ENCODE data around the gene EXD2. TPM values are rescaled to one million over a fixed set of nuclear protein-coding genes. Genes with fewer than 3 reads are reported as not detected.

The EXD2 gene
- total and polyA plus RNA-seq, 11 donors, result 7.2 to 20.9 (median 16.1) TPM

DNA sequence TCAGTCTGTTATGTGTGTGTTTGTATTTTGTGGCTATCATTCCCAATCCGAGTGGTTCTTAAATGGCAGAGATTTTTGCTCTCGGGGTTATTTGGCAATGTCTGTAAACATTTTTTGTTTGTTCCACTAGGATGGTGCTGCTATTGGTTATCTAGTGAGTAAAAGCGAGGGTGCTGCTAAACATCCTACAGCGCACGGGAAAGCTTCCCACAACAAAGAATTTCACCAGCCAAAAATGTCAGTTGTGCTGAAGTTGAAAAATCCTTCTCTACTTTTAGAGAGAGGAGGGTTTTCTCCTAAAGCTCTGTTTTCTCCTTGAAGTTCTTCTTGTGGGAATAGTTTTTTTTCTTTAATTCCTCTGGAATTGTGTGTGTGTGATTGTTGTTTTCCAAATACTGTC lies 2.4 kb downstream of the EXD2 start:
- H3K9me3 ChIP-seq, result no peaks in the 10 kb centered on the region
- no peak overlapping the region for H3K27ac ChIP-seq
- H3K4me3 ChIP-seq, result no peak overlapping the region
- no peaks in the 10 kb centered on the region for H3K36me3 ChIP-seq
- TF ChIP-seq POLR2A (IDR thresholded peaks at IDR 0.05), result no peak
- TF ChIP-seq, protein P1, sequence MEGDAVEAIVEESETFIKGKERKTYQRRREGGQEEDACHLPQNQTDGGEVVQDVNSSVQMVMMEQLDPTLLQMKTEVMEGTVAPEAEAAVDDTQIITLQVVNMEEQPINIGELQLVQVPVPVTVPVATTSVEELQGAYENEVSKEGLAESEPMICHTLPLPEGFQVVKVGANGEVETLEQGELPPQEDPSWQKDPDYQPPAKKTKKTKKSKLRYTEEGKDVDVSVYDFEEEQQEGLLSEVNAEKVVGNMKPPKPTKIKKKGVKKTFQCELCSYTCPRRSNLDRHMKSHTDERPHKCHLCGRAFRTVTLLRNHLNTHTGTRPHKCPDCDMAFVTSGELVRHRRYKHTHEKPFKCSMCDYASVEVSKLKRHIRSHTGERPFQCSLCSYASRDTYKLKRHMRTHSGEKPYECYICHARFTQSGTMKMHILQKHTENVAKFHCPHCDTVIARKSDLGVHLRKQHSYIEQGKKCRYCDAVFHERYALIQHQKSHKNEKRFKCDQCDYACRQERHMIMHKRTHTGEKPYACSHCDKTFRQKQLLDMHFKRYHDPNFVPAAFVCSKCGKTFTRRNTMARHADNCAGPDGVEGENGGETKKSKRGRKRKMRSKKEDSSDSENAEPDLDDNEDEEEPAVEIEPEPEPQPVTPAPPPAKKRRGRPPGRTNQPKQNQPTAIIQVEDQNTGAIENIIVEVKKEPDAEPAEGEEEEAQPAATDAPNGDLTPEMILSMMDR (IDR thresholded peaks at IDR 0.05), result no peak
- peaks cover 0 to 12% (median 6%) of the 10 kb centered on the region in 12 donors for H3K4me1 ChIP-seq
- H3K27me3 ChIP-seq, result no peaks in the 10 kb centered on the region
- intact Hi-C loops (cut with DNase I), result loop anchor here in 2 of 10 donors (5.0 kb wide), 1 partner anchor 41 kb away; the partner anchor contains the start of gene DCAF5 (in 2 of the 2)
- 89 to 92% (median 91%) methylated on average over 5 of the region's 5 CpGs for WGBS, 4 donors
- DNase-seq (no peak), ATAC-seq (no peak)

GRCh38 chr14:69199786-69200185 lies 8.5 kb downstream of the EXD2 start:
- H3K27me3 ChIP-seq, result no peaks in the 10 kb centered on the region
- TF ChIP-seq, protein P1 (IDR thresholded peaks at IDR 0.05), result no peak
- TF ChIP-seq POLR2A (IDR thresholded peaks at IDR 0.05), result no peak
- H3K4me1 ChIP-seq, result no peaks in the 10 kb centered on the region
- H3K36me3 ChIP-seq, result peaks cover 0 to 9% (median 0%) of the 10 kb centered on the region in 9 donors
- intact Hi-C loops (cut with DNase I), result no loop called here
- WGBS, 4 donors, result 90 to 93% (median 92%) methylated on average over 10 of the region's 10 CpGs
- no peak overlapping the region for H3K4me3 ChIP-seq
- no peak overlapping the region for H3K27ac ChIP-seq
- ATAC-seq (no peak), DNase-seq (no peak)
- H3K9me3 ChIP-seq, result no peaks in the 10 kb centered on the region

- Histone ChIP-seq H3K27ac (no peak overlapping the region), H3K27me3 (no peaks in the 10 kb centered on the region), H3K4me1 (peaks cover 0 to 3% (median 0%) of the 10 kb centered on the region in 12 donors), H3K4me3 (no peak overlapping the region), H3K36me3 (peaks cover 0 to 22% (median 5%) of the 10 kb centered on the region in 9 donors), H3K9me3 (no peaks in the 10 kb centered on the region)
- intact Hi-C loops (cut with DNase I), result no loop called here
- TF ChIP-seq POLR2A (IDR thresholded peaks at IDR 0.05), result no peak
- TF ChIP-seq, protein P1 (IDR thresholded peaks at IDR 0.05), result no peak
- DNase-seq, result no peak
- no peak for ATAC-seq
Observed at GRCh38 chr14:69204753-69205152, 13.5 kb downstream of the EXD2 start.

DNA sequence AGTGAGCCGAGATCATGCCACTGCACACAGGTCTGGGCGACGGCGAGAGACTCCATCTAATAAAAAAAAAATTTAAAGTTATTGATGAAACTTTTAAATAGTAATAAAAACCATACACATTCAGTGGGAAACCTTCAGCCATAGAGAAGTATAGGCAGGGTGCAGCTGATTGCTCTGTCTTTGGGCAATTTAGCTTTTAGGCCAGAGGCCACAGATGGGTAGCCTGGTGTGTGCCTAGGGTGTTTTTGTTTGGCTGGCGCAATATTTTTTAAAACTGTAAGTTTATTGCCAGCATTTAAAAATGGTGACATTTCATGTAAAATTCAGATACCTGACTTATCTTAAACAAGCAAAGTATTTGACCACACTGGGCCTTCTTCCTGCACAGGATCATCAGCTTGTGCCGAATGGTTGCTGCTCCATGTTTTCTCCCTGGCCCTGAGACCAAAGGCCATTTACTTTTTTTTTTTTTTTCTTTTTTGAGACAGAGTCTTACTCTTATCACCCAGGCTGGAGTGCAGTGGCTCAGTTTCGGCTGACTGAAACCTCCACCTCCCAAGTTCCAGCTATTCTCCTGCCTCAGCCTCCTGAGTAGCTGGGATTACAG lies 16.2 kb downstream of the EXD2 start:
- DNase-seq (no peak), ATAC-seq (no peak)
- TF ChIP-seq, protein P1 (IDR thresholded peaks at IDR 0.05), result no peak
- no peak for TF ChIP-seq POLR2A (IDR thresholded peaks at IDR 0.05)
- 91 to 97% (median 96%) methylated on average over 7 of the region's 7 CpGs for WGBS, 4 donors
- Histone ChIP-seq H3K9me3 (no peaks in the 10 kb centered on the region), H3K4me1 (peaks cover 0 to 3% (median 0%) of the 10 kb centered on the region in 12 donors), H3K27ac (no peak overlapping the region), H3K36me3 (peaks cover 0 to 49% (median 21%) of the 10 kb centered on the region in 9 donors), H3K4me3 (no peak overlapping the region), H3K27me3 (no peaks in the 10 kb centered on the region)
- intact Hi-C loops (cut with DNase I), result no loop called here
